ENCODE measurements around the gene BMP8B. TPM values are rescaled to one million over a fixed set of nuclear protein-coding genes. Genes with fewer than 3 reads are reported as not detected.

The BMP8B gene
- total and polyA plus RNA-seq, 2 of the 8 experiments (the other 6 are each of a cell fraction or from before 2014, with no cell fraction given): 0.37 to 0.50 TPM

- TF ChIP-seq RXRA (IDR thresholded peaks at IDR 0.05; ENCODE audit: insufficient read depth, low read depth, low read length): no peak
- TF ChIP-seq BCL11A (IDR thresholded peaks at IDR 0.05; ENCODE audit: low read depth in 2 of 2, low read length in 2 of 2): no peak
- 0 out of 2 replicates have a peak, but pooled peaks have one; percentile 72 for TF ChIP-seq GABPA (IDR thresholded peaks at IDR 0.05; ENCODE audit: borderline replicate concordance, insufficient read depth, low read length)
- TF ChIP-seq GTF2F1 (IDR thresholded peaks at IDR 0.05; ENCODE audit: borderline replicate concordance, low read depth, low read length): no peak
- TF ChIP-seq TCF12 (IDR thresholded peaks at IDR 0.05; ENCODE audit: low read depth, low read length): no peak
- no peak for TF ChIP-seq CEBPB (IDR thresholded peaks at IDR 0.05; ENCODE audit: low read depth, low read length)
- TF ChIP-seq NRF1 (IDR thresholded peaks at IDR 0.05; ENCODE audit: low read depth, low read length): no peak
- no peak for TF ChIP-seq HDAC6 (IDR thresholded peaks at IDR 0.05; ENCODE audit: low read depth, low read length)
- peak in 1 of 2 experiments; percentile 84; a peak in 2 of 3 replicates for TF ChIP-seq POLR2A (IDR thresholded peaks at IDR 0.05; ENCODE audit: control extremely low read depth in 1 of 2, low read depth in 2 of 2, low read length in 2 of 2)
- no peak for TF ChIP-seq BACH1 (IDR thresholded peaks at IDR 0.05; ENCODE audit: low read length)
- TF ChIP-seq RFX5 (IDR thresholded peaks at IDR 0.05; ENCODE audit: borderline replicate concordance, low read depth, low read length): no peak
- TF ChIP-seq EGR1 (IDR thresholded peaks at IDR 0.05; ENCODE audit: borderline replicate concordance, low read depth, low read length): no peak
- no peak for TF ChIP-seq RNF2 (IDR thresholded peaks at IDR 0.05; ENCODE audit: borderline replicate concordance, low read depth, low read length, missing control alignments, poor library complexity, severe bottlenecking)
- peak; percentile 92 for TF ChIP-seq YY1 (IDR thresholded peaks at IDR 0.05; ENCODE audit: low read depth, low read length)
- TF ChIP-seq SP2 (IDR thresholded peaks at IDR 0.05; ENCODE audit: low read length): no peak
- no peak for TF ChIP-seq SUZ12 (IDR thresholded peaks at IDR 0.05; ENCODE audit: low read length)
- TF ChIP-seq USF2 (IDR thresholded peaks at IDR 0.05; ENCODE audit: low read length): no peak
- no peak for TF ChIP-seq ATF2 (IDR thresholded peaks at IDR 0.05; ENCODE audit: low read length)
- peak; percentile 25; the same call in 1 of the 2 replicates for TF ChIP-seq KDM1A (IDR thresholded peaks at IDR 0.05; ENCODE audit: borderline replicate concordance, low read length)
- no peak; the same call in 1 of the 2 replicates for TF ChIP-seq SP4 (IDR thresholded peaks at IDR 0.05; ENCODE audit: low read length)
- peak; percentile 79 for TF ChIP-seq TAF1 (IDR thresholded peaks at IDR 0.05; ENCODE audit: low read depth, low read length)
- TF ChIP-seq RAD21 (IDR thresholded peaks at IDR 0.05 in 1 of 2, conservative IDR thresholded peaks at IDR 0.05 in 1 of 2; ENCODE audit: low read depth in 2 of 2, low read length in 2 of 2): no peak
Measured at GRCh38 chr1:39738622-39739366, 49.9 kb downstream of the BMP8B start, which contains the start of gene PPIE (continued).
